ENCODE data around the gene KRT38.
"Not testable (repeated sequence)": the region's sequence is repeated elsewhere in the genome, so short reads cannot be mapped to it uniquely, and the experiment has no call there.

KRT38 gene

GRCh38 chr17:41420134-41420533, 20.6 kb downstream of the KRT38 start:
- no peak for DNase-seq

GRCh38 chr17:41419716-41420115, 21.1 kb downstream of the KRT38 start:
- DNase-seq, result no peak

- DNase-seq, result no peak
These were observed 22.5 kb downstream of the KRT38 start for GRCh38 chr17:41418116-41418860.

- peak; percentile 4 for DNase-seq
These were observed 23.2 kb downstream of the KRT38 start for GRCh38 chr17:41417576-41418015.

- DNase-seq, result no peak
These were observed 23.7 kb downstream of the KRT38 start for GRCh38 chr17:41417127-41417526.

- no peak for DNase-seq
These were observed 24.3 kb downstream of the KRT38 start for GRCh38 chr17:41416479-41416878.

GRCh38 chr17:41415833-41416335, 24.9 kb downstream of the KRT38 start:
- no peak for DNase-seq

GRCh38 chr17:41415411-41415810, 25.4 kb downstream of the KRT38 start:
- DNase-seq, result no peak

- no peak for DNase-seq
These were observed 26.8 kb downstream of the KRT38 start for GRCh38 chr17:41413982-41414381.

GRCh38 chr17:41413353-41413957, 27.3 kb downstream of the KRT38 start:
- DNase-seq, result no peak

- DNase-seq, result no peak
These were observed 29.5 kb downstream of the KRT38 start for GRCh38 chr17:41411072-41411840.

- no peak for DNase-seq
These were observed 33.6 kb downstream of the KRT38 start for GRCh38 chr17:41407226-41407625.

GRCh38 chr17:41406205-41406604, 34.6 kb downstream of the KRT38 start:
- DNase-seq, result no peak

GRCh38 chr17:41404024-41404671, 36.6 kb downstream of the KRT38 start:
- DNase-seq, result no peak

- no peak for DNase-seq
These were observed 37.3 kb downstream of the KRT38 start for GRCh38 chr17:41403404-41404023.

GRCh38 chr17:41402161-41402560, 38.6 kb downstream of the KRT38 start:
- DNase-seq, result no peak

- no peak for DNase-seq
These were observed 43.7 kb downstream of the KRT38 start, which contains the start of gene KRT31 for GRCh38 chr17:41396996-41397660. KRT31 (minus strand) TSS chr17:41397608; CDS start chr17:41397539, 69 bp downstream.

GRCh38 chr17:41396340-41396739, 44.4 kb downstream of the KRT38 start:
- DNase-seq, result no peak

- no peak for DNase-seq
These were observed 45.2 kb downstream of the KRT38 start for GRCh38 chr17:41395611-41396010.

GRCh38 chr17:41395044-41395443, 45.7 kb downstream of the KRT38 start:
- DNase-seq, result not testable (repeated sequence)

GRCh38 chr17:41394254-41394996, 46.4 kb downstream of the KRT38 start:
- DNase-seq, result no peak
